Measurements from ENCODE around the gene GALNTL6.

Gene GALNTL6

GRCh38 chr4:172356016-172356415 is 542.8 kb downstream of the GALNTL6 start:
- DNase-seq (ENCODE audit: low read depth in 1 of 2, low spot score in 1 of 2): no peak
- H3K27ac ChIP-seq (replicated peaks): no peak overlapping the region
- H3K4me3 ChIP-seq (replicated peaks; ENCODE audit: insufficient read depth, low read length): no peak overlapping the region
- no peaks in the 10 kb centered on the region for H3K27me3 ChIP-seq (ENCODE audit: insufficient read depth, poor library complexity, severe bottlenecking)
- TF ChIP-seq REST (IDR thresholded peaks at IDR 0.05; ENCODE audit: insufficient replicate concordance, low read depth) (no peak), CTCF (IDR thresholded peaks at IDR 0.05; ENCODE audit: insufficient read depth, low read length) (no peak), POLR2AphosphoS5 (IDR thresholded peaks at IDR 0.05; ENCODE audit: low read depth) (no peak), SPI1 (IDR thresholded peaks at IDR 0.05; ENCODE audit: borderline replicate concordance, low read depth) (no peak), GABPA (IDR thresholded peaks at IDR 0.05; ENCODE audit: low read depth) (no peak)

GRCh38 chr4:172357006-172357540 is 543.9 kb downstream of the GALNTL6 start:
- Histone ChIP-seq H3K27me3 (ENCODE audit: insufficient read depth, poor library complexity, severe bottlenecking) (no peaks in the 10 kb centered on the region), H3K4me3 (replicated peaks; ENCODE audit: insufficient read depth, low read length) (no peak overlapping the region), H3K27ac (replicated peaks) (no peak overlapping the region)
- DNase-seq (ENCODE audit: low read depth in 1 of 2, low spot score in 1 of 2): no peak
- TF ChIP-seq REST (IDR thresholded peaks at IDR 0.05; ENCODE audit: insufficient replicate concordance, low read depth) (no peak), GABPA (IDR thresholded peaks at IDR 0.05; ENCODE audit: low read depth) (no peak), SPI1 (IDR thresholded peaks at IDR 0.05; ENCODE audit: borderline replicate concordance, low read depth) (no peak), POLR2AphosphoS5 (IDR thresholded peaks at IDR 0.05; ENCODE audit: low read depth) (no peak), CTCF (IDR thresholded peaks at IDR 0.05; ENCODE audit: insufficient read depth, low read length) (no peak)

GRCh38 chr4:172362569-172362968 is 549.4 kb downstream of the GALNTL6 start:
- H3K4me3 ChIP-seq (replicated peaks; ENCODE audit: insufficient read depth, low read length): no peak overlapping the region
- no peaks in the 10 kb centered on the region for H3K27me3 ChIP-seq (ENCODE audit: insufficient read depth, poor library complexity, severe bottlenecking)
- no peak for TF ChIP-seq SPI1 (IDR thresholded peaks at IDR 0.05; ENCODE audit: borderline replicate concordance, low read depth)
- no peak for TF ChIP-seq CTCF (IDR thresholded peaks at IDR 0.05; ENCODE audit: insufficient read depth, low read length)
- TF ChIP-seq GABPA (IDR thresholded peaks at IDR 0.05; ENCODE audit: low read depth): no peak
- TF ChIP-seq POLR2AphosphoS5 (IDR thresholded peaks at IDR 0.05; ENCODE audit: low read depth): no peak
- no peak for TF ChIP-seq REST (IDR thresholded peaks at IDR 0.05; ENCODE audit: insufficient replicate concordance, low read depth)
- no peak overlapping the region for H3K27ac ChIP-seq (replicated peaks)
- DNase-seq (ENCODE audit: low read depth in 1 of 2, low spot score in 1 of 2): no peak

Data from HL-60 (cell line).